ENCODE results near the gene KANSL2.

DNA sequence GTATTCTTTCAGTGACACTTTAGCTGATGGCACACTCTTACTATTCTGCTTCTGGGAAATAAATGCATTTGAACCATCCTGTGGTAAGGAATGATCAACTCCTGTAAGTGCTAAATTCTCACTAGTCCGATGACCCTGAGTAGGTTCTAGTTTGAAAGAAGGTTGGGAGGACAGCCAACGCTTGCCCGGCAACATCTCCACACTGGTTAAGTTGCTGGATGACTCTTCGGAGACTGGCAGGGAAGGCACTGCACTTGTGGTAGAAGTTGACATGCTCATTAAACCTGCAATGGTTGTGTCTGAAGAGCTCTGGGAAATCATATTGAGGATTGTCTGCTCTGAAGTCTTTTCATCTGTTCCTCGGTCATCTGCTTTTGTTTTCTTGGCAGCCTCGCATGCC is 12.0 kb upstream of the KANSL2 start:
- TF ChIP-seq, protein P1, sequence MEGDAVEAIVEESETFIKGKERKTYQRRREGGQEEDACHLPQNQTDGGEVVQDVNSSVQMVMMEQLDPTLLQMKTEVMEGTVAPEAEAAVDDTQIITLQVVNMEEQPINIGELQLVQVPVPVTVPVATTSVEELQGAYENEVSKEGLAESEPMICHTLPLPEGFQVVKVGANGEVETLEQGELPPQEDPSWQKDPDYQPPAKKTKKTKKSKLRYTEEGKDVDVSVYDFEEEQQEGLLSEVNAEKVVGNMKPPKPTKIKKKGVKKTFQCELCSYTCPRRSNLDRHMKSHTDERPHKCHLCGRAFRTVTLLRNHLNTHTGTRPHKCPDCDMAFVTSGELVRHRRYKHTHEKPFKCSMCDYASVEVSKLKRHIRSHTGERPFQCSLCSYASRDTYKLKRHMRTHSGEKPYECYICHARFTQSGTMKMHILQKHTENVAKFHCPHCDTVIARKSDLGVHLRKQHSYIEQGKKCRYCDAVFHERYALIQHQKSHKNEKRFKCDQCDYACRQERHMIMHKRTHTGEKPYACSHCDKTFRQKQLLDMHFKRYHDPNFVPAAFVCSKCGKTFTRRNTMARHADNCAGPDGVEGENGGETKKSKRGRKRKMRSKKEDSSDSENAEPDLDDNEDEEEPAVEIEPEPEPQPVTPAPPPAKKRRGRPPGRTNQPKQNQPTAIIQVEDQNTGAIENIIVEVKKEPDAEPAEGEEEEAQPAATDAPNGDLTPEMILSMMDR (IDR thresholded peaks at IDR 0.05; ENCODE audit: low read depth, low read length, poor library complexity, severe bottlenecking), result no peak
- TF ChIP-seq EZH2phosphoT487 (IDR thresholded peaks at IDR 0.05; ENCODE audit: borderline replicate concordance, low read length), result no peak
